Measurements from ENCODE around the gene ZBED6. TPM values are rescaled to one million over a fixed set of nuclear protein-coding genes. Genes with fewer than 3 reads are reported as not detected.

ZBED6 gene
- total RNA-seq, 1 experiment from 2014 or later = 3.6 TPM

DNA sequence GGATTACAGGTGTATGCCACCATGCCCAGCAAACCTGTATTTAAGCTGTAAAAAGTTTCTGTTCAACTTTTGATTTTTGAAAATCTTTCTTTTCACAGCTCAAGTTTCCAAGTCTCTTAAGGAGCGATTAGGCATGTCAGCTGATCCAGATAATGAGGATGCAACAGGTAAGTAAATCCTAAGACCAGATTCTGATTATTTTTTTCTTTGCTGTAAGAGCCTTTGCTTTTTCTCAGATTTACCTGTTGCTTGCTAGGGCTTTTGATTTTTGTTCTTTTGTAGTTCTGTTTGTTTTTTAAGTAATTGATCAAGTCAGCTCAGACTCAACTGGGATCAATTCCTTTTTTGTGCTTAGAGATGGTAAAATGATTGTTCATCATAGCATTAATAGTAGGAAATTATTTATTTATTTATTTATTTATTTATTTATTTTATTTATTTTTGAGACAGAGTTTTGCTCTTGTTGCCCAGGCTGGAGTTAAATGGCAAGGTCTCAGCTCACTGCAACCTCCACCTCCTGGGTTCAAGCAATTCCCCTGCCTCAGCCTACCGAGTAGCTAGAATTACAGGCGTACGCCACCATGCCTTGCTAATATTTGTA lies 44.9 kb downstream of the ZBED6 start:
- peaks cover 21% of the 10 kb centered on the region for H3K36me3 ChIP-seq (replicated peaks; ENCODE audit: control insufficient read depth, insufficient read depth, low read length)
- no peak overlapping the region for H3K4me3 ChIP-seq (ENCODE audit: insufficient read depth, low read depth, low read length)
- DNase-seq = no peak
- H3K27me3 ChIP-seq (ENCODE audit: control insufficient read depth, insufficient read depth, low read length) = no peaks in the 10 kb centered on the region

GRCh38 chr1:203842559-203842876 lies 47.1 kb downstream of the ZBED6 start:
- H3K36me3 ChIP-seq (replicated peaks; ENCODE audit: control insufficient read depth, insufficient read depth, low read length) = peaks cover 22% of the 10 kb centered on the region
- DNase-seq = no peak
- no peak overlapping the region for H3K4me3 ChIP-seq (ENCODE audit: insufficient read depth, low read depth, low read length)
- H3K27me3 ChIP-seq (ENCODE audit: control insufficient read depth, insufficient read depth, low read length) = no peaks in the 10 kb centered on the region

DNA sequence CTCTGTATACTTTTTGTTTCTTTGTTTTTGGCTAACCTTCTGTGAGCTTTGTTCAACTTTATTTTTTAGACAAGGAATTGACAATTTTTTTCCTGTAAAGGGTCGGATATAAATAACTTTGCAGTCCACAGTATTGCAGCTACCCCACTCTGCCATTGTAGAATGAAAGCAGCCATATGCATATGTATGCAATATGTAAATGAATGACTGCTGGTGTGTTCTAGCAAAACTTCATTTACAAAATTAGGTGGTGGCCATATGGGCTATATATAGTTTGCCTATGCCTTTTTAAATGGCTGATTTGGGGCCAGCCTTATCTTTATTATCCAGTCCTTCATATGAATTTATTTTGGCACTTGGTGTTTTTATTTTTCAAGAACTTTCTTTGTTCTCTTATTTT lies 48.0 kb downstream of the ZBED6 start:
- Histone ChIP-seq H3K36me3 (replicated peaks; ENCODE audit: control insufficient read depth, insufficient read depth, low read length) (peaks cover 21% of the 10 kb centered on the region), H3K27me3 (ENCODE audit: control insufficient read depth, insufficient read depth, low read length) (no peaks in the 10 kb centered on the region), H3K4me3 (ENCODE audit: insufficient read depth, low read depth, low read length) (no peak overlapping the region)
- DNase-seq = peak; percentile 24

Other genes with a start within 250 kb of the ZBED6 start
- 26.5 and 32.1 TPM in 2 replicates for gene ATP2B4, start 168.8 kb upstream of the ZBED6 start, total RNA-seq (2014; rRNA removed; shearing (Covaris generic))
- not detected in 2 replicates for gene LAX1, start 30.4 kb upstream of the ZBED6 start, total RNA-seq (2014; rRNA removed; shearing (Covaris generic))
- gene ZC3H11A, start within 50 bp of the ZBED6 start, total RNA-seq (2014; rRNA removed; shearing (Covaris generic)) = 72.0 and 105 TPM in 2 replicates
- gene SNRPE, start 66.0 kb downstream of the ZBED6 start, total RNA-seq (2014; rRNA removed; shearing (Covaris generic)) = 148 and 177 TPM in 2 replicates